Measurements from ENCODE around the gene FBXL14.

The FBXL14 gene

DNA sequence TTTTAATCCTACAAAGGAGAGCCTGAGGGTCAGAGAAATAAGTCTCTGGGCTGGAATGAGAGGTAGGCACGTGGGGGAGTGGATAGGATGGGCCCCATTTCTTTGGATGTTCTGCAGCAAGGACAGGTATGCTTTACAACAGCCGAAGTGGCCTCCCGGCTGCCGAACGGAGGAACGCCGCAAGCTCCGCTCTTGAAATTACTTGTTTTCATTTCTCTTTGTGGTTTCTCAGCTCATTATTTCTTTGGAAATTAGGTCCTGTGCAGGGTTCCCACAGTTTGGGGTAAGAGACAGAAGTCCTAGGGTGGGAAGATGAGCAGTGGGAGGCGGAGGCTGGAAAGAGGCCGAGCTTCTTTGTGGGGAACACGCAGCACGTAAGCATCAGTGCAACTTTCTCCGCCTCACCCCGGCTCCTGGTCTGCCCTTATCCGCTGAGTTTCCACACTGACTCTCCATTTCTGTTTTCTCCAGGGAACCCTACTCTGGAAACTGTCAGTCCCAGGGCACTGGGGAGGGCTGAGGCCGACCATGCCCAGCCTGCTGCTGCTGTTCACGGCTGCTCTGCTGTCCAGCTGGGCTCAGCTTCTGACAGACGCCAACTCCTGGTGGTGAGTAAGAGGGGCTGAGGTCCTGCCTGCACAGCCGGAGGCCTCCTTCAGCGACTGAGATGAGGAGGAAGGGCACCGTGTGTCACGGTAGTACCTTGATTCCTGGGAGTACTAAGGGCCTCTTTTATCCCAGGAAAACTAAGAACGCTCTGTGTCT is 36.6 kb upstream of the FBXL14 start:
- DNase-seq = no peak
- TF ChIP-seq GATA1 (IDR thresholded peaks at IDR 0.05; ENCODE audit: low read depth, low read length) (no peak), POLR2A (IDR thresholded peaks at IDR 0.05; ENCODE audit: low read length) (no peak)

DNA sequence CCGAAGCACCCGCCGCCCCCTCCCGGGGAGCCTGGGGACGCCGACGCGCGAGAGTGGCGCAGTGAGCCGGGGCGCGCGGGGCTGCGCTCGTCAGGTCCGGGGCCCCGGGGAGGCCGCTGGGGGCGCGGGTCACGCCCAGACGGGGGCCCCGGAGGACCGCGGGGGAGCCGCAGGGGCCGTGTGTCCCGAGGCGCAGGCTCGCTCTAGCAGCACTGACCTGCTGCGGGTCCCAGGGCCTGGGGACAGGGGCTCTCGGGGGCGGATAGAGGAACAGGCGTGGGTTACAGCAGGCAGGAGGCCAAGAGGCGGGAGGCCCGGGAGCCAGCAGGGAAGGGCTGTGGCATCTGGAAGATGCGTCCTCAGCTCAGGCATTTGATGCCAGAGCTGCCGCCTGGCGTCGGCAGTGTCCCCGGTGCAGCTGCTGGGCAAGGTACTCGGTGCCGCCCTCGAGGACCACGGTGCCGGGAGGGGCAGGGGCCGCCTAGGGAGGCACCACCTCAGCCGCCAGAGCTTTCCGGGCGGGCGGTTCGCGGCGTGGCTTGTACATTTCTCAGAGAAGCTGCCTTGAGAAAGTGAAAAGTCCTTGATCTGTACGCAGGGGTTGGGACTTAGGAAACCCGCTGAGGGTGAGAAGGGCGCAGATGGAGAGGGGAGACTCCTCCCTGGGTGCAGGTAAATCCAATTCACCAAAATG is 35.9 kb upstream of the FBXL14 start:
- no peak for DNase-seq
- TF ChIP-seq GATA1 (IDR thresholded peaks at IDR 0.05; ENCODE audit: low read depth, low read length) = no peak
- TF ChIP-seq POLR2A (IDR thresholded peaks at IDR 0.05; ENCODE audit: low read length) = no peak

DNA sequence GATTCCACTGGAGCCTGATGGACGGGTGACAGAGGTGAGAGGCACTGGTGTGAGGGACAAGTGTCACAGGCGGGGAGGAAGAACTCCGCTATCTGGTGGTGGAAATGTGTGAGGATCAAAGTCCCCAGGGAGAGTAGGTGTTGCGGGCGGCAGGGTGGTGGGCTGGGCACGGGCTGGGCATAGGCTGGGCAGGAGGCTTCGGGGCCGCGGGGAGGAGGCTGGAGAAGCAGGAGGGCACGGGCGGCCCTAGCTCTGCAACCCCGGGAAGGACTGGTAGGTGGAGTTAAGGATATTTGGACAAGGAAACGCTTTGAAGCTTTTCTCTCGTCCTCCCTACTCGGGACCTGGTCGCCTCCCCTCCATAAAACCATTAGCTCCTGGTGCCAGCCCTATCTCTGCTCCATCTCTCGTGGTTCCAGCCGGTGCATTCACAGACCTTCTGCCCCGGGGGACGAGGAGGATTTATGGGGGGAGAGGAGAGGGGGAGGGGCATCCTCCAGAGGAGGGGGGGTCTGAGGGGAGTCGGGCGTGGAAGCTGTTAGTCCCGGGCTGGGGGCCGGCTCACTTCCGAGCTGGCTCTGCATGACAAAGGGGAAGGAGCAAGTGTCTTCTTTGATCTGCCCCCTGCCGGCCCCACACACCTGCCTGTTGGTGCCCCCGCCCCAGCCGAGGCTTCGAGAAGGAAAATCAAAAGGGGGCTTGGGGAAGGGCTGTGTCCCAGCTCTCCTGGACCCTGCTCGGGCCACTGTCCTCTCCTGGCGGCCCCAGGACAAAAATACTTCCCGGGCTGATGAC is 35.2 kb upstream of the FBXL14 start:
- no peak for TF ChIP-seq POLR2A (IDR thresholded peaks at IDR 0.05; ENCODE audit: low read length)
- no peak for TF ChIP-seq GATA1 (IDR thresholded peaks at IDR 0.05; ENCODE audit: low read depth, low read length)
- no peak for DNase-seq

DNA sequence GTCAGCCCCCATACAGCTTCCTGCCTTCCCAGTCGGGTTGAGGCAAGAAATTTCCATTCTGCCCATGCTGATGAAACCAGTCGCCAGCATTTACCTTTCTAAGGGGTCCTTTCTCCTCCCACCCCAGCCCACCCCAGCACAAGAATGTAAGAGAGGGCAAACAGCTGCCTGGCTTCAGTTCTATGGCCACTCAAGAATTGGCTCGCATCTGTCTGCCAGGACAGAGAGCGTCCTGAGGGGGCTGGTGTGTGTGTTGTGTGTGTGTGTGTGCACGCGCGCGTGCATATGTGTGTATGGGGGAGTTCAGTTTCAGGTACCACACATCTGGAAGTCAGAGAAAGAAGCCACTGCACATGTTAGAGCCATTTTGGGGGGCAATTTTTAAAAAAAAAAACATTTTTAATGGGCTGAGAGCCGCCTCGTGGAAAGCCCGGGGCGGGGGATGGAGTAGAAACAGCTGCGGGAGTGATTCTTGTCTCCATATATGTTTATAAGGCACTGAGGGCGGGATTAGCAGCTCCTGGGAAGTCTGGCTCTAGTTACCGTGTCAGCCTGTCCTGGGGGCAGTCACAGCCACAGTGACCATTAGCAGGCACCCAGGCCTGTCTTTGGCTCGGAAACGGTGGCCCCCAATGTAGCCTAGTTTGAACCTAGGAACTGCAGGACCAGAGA is 34.4 kb upstream of the FBXL14 start, which contains the start of gene WNT5B:
Gene WNT5B (plus strand): TSS at position 566 of the 672 bp plus-strand sequence. CDS start 2,124 bp downstream, outside the sequence.
- DNase-seq = no peak
- TF ChIP-seq GATA1 (IDR thresholded peaks at IDR 0.05; ENCODE audit: low read depth, low read length) (no peak), POLR2A (IDR thresholded peaks at IDR 0.05; ENCODE audit: low read length) (no peak)

DNA sequence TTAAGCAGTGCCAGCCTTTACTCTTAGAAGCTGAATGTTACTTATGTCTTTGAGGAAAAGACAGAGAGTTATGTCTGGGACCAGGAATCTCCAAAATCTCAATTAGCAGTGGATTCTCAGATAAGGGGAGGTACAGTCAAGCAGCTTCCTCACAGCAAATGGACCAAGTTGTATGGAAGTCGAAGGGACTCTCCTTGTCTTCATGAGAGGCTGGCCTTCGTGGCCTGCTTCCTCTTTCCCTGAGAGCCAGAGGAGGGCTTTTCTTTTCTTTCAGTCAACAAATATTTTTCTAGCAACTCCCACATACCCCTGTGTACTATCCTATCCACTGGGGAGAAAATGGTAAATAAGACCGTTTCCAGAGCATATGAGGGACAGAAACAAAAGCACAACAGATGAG is 28.0 kb upstream of the FBXL14 start:
- TF ChIP-seq GATA1 (IDR thresholded peaks at IDR 0.05; ENCODE audit: low read depth, low read length) (no peak), POLR2A (IDR thresholded peaks at IDR 0.05; ENCODE audit: low read length) (no peak)
- no peak for DNase-seq

DNA sequence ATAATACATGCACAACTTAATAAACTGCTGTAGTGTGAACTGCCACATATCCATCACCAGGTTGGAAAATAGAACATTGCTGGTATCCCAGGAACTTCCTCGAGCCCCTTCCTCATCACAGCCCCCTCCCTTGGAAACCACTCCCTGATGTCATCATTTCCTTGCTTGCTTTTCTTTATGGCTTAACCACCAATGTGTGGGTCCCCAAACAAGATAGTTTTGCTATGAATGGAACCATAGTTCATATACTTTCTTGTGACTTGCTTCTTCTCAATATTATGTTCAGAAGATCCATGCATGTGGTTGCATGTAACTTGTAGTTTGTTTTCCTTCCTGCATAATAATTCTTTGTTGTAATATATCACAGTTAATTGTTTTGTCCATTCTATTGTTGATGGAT is 25.7 kb upstream of the FBXL14 start:
- DNase-seq = no peak

DNA sequence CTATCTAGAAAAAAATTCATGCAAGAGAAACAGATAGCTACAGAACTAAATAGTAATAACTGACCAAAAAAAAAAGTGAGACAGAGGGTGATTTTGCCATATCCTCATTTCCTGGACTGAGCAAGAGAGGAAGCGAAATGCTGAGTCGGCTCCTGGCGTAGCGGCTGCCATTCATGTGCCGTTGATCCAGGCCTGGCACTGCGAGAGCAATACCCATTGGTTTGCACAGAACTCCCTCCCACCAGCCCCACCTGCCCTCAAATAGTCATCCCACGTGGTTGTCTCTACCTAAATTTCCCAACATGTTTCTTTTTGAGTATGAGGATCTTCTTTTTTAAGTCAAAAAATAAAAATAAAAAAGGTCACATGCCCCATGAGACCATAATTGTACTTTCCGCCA is 25.2 kb upstream of the FBXL14 start:
- no peak for DNase-seq
- TF ChIP-seq POLR2A (IDR thresholded peaks at IDR 0.05; ENCODE audit: low read length) = no peak
- TF ChIP-seq GATA1 (IDR thresholded peaks at IDR 0.05; ENCODE audit: low read depth, low read length) = no peak

More for the DNA sequence above, 25.7 kb upstream of the FBXL14 start:
- TF ChIP-seq GATA1 (IDR thresholded peaks at IDR 0.05; ENCODE audit: low read depth, low read length) = no peak
- TF ChIP-seq POLR2A (IDR thresholded peaks at IDR 0.05; ENCODE audit: low read length) = no peak

DNA sequence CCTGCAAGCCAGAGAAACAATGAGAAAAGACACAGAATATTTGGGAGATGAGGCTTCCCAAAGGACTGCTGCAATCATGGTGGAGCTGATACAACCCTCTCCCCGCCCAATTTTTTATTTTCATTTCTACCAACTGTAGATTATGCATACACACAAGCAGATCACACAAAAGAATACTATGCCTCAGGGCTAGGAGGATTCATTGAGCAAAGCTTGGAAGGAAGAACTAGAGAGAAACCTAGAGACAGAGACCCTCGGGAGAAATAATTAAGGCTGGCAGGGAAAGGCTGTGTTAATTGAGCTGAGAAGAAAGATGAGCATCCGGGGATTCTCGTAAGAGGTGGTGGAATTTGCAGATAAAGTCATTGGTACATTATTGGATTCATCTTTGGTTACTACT is 24.8 kb upstream of the FBXL14 start:
- no peak for TF ChIP-seq POLR2A (IDR thresholded peaks at IDR 0.05; ENCODE audit: low read length)
- TF ChIP-seq GATA1 (IDR thresholded peaks at IDR 0.05; ENCODE audit: low read depth, low read length) = no peak
- no peak for DNase-seq

DNA sequence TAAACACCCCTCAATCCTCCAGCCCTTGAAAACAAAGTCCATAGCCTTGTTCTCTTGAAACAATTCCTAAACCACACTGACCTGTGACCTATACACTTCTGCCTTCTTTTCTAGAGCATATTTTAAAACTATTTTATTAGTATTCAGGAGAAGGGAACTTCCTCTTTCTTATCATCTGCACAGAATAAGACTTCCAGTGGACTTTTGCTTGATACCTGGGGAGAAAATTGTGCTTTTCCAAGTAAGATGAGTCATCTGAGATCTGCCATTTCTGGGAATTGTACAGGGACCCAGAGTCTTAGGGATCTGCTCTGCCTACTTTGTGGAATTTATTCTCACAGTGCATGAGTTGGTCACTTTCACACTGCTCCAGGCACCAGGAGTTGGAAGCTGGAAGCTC is 24.1 kb upstream of the FBXL14 start:
- DNase-seq = no peak
- TF ChIP-seq GATA1 (IDR thresholded peaks at IDR 0.05; ENCODE audit: low read depth, low read length) (no peak), POLR2A (IDR thresholded peaks at IDR 0.05; ENCODE audit: low read length) (no peak)

DNA sequence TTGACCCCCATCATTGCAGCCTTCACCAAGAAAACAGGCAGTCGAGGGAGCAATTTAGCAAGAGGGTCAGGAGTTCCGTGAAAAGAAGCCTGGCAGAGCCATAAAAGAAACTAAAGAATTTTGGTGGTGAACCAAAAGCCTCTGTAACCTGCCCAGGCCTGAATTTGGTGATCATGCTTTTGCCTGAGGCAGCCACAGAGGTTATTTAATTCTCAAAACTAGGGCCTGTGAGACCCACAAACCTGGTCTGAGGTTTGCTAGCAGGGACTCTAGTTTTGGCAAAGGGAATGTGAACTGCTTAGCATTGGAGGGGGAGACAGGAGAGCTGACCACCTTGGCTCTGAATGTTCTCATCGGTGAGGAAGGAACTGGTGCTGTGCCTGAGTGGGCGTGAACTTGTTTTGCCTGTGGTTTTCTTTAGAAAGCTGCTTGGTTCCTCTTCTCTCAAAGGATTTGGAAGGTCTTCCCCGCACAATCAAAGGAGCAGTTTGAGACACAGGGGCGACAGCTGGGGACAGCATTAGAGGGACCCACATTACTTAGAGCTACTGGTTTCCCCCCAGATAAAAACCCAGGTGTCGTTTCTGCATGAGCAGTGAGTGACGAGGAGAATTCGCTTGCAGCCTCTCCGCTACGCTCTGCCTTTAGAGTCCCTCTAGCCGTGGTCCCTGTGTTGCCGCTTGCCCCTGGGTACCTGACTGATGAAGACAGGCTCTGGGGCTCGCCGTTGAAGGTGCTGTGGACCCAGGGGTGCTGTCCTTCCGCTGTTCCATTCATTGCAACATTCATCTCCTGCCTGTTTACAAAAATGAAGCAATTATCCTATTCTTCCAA is 22.1 kb upstream of the FBXL14 start:
- DNase-seq = no peak
- no peak for TF ChIP-seq GATA1 (IDR thresholded peaks at IDR 0.05; ENCODE audit: low read depth, low read length)
- TF ChIP-seq POLR2A (IDR thresholded peaks at IDR 0.05; ENCODE audit: low read length) = no peak

DNA sequence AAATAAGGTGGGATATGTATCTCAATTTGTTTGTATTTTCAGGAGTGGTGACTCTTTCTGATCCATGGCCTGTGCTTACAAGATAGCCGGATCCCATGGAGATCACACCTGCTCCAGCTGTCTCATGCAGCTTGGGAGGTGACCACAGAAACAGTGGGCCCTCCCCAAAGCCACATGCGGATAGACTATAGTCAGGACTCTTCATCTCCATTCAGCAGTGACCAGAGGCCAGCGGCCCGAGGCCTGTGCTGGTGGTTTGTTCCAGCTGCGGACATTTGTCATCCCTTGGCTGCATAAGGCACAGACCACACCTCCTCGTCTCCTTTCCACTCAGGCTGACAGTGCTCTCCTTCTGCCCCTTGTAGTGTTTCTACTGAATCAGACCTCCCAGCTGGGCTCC is 20.0 kb upstream of the FBXL14 start:
- TF ChIP-seq GATA1 (IDR thresholded peaks at IDR 0.05; ENCODE audit: low read depth, low read length) (no peak), POLR2A (IDR thresholded peaks at IDR 0.05; ENCODE audit: low read length) (no peak)
- DNase-seq = no peak

DNA sequence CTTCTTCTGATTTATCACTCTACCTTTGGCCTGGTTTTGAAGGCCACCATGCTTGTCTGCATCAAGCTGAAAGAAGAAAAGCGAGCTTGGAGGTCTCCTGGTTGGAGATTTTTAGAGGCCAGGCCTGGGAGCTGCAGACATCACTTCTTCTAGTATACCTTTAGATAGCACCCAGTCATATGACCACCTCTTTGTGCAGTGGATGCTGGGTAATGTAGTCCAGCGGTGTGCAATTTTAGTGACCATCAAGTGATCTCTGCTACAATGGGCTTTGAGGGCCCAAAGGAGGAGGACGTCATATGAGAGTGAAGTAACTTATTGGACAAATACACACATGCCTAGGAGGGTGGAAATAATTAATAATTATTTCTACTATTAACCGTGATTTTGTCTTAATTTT is 19.5 kb upstream of the FBXL14 start:
- DNase-seq = peak; percentile 12 to 40
- no peak for TF ChIP-seq POLR2A (IDR thresholded peaks at IDR 0.05; ENCODE audit: low read length)
- TF ChIP-seq GATA1 (IDR thresholded peaks at IDR 0.05; ENCODE audit: low read depth, low read length) = no peak
